ENCODE measurements around the gene HCRTR1. TPM values are rescaled to one million over a fixed set of nuclear protein-coding genes. Genes with fewer than 3 reads are reported as not detected.
"Not testable (repeated sequence)": the region's sequence is repeated elsewhere in the genome, so short reads cannot be mapped to it uniquely, and the experiment has no call there.

HCRTR1 gene
- total RNA-seq, 1 donor from 2014 or later = 0.73 TPM

- no peaks in the 10 kb centered on the region for H3K36me3 Mint-ChIP-seq (ENCODE audit: unreplicated experiment)
- peaks cover 36% of the 10 kb centered on the region for H3K4me1 Mint-ChIP-seq (ENCODE audit: unreplicated experiment)
- H3K27ac Mint-ChIP-seq (ENCODE audit: unreplicated experiment) = no peak overlapping the region
- no peaks in the 10 kb centered on the region for H3K9me3 Mint-ChIP-seq (ENCODE audit: unreplicated experiment)
- no peaks in the 10 kb centered on the region for H3K27me3 Mint-ChIP-seq (ENCODE audit: unreplicated experiment)
- TF ChIP-seq CTCF (IDR thresholded peaks at IDR 0.05) = no peak
- H3K4me3 Mint-ChIP-seq (ENCODE audit: unreplicated experiment) = no peak overlapping the region
- peak; percentile 70 for DNase-seq (ENCODE audit: extremely low spot score, unreplicated experiment)
Observed at GRCh38 chr1:31585736-31586365, 31.6 kb upstream of the HCRTR1 start.

GRCh38 chr1:31586376-31587327, 30.8 kb upstream of the HCRTR1 start:
- no peaks in the 10 kb centered on the region for H3K9me3 Mint-ChIP-seq (ENCODE audit: unreplicated experiment)
- peak; percentile 80 for DNase-seq (ENCODE audit: extremely low spot score, unreplicated experiment)
- peaks cover 41% of the 10 kb centered on the region for H3K4me1 Mint-ChIP-seq (ENCODE audit: unreplicated experiment)
- H3K36me3 Mint-ChIP-seq (ENCODE audit: unreplicated experiment) = no peaks in the 10 kb centered on the region
- TF ChIP-seq CTCF (IDR thresholded peaks at IDR 0.05) = no peak
- H3K4me3 Mint-ChIP-seq (ENCODE audit: unreplicated experiment) = no peak overlapping the region
- no peaks in the 10 kb centered on the region for H3K27me3 Mint-ChIP-seq (ENCODE audit: unreplicated experiment)
- H3K27ac Mint-ChIP-seq (ENCODE audit: unreplicated experiment) = no peak overlapping the region

GRCh38 chr1:31587328-31587699, 30.2 kb upstream of the HCRTR1 start:
- peak; percentile 49 for DNase-seq (ENCODE audit: extremely low spot score, unreplicated experiment)
- H3K4me1 Mint-ChIP-seq (ENCODE audit: unreplicated experiment) = peaks cover 45% of the 10 kb centered on the region
- not testable (repeated sequence) for H3K9me3 Mint-ChIP-seq (ENCODE audit: unreplicated experiment); H3K36me3 Mint-ChIP-seq (ENCODE audit: unreplicated experiment); H3K4me3 Mint-ChIP-seq (ENCODE audit: unreplicated experiment); H3K27ac Mint-ChIP-seq (ENCODE audit: unreplicated experiment); H3K27me3 Mint-ChIP-seq (ENCODE audit: unreplicated experiment)

- no peaks in the 10 kb centered on the region for H3K9me3 Mint-ChIP-seq (ENCODE audit: unreplicated experiment)
- H3K27ac Mint-ChIP-seq (ENCODE audit: unreplicated experiment) = no peak overlapping the region
- H3K27me3 Mint-ChIP-seq (ENCODE audit: unreplicated experiment) = no peaks in the 10 kb centered on the region
- no peak overlapping the region for H3K4me3 Mint-ChIP-seq (ENCODE audit: unreplicated experiment)
- TF ChIP-seq CTCF (IDR thresholded peaks at IDR 0.05) = peak; percentile 68
- peak; percentile 84 for DNase-seq (ENCODE audit: extremely low spot score, unreplicated experiment)
- no peaks in the 10 kb centered on the region for H3K36me3 Mint-ChIP-seq (ENCODE audit: unreplicated experiment)
- peaks cover 39% of the 10 kb centered on the region for H3K4me1 Mint-ChIP-seq (ENCODE audit: unreplicated experiment)
Observed at GRCh38 chr1:31587720-31588423, 29.6 kb upstream of the HCRTR1 start.

- DNase-seq (ENCODE audit: extremely low spot score, unreplicated experiment) = peak; percentile 80
- TF ChIP-seq CTCF (IDR thresholded peaks at IDR 0.05) = no peak
- Mint-ChIP-seq H3K27ac (ENCODE audit: unreplicated experiment) (peak overlapping the region; percentile 34), H3K9me3 (ENCODE audit: unreplicated experiment) (no peaks in the 10 kb centered on the region), H3K36me3 (ENCODE audit: unreplicated experiment) (no peaks in the 10 kb centered on the region), H3K4me1 (ENCODE audit: unreplicated experiment) (peaks cover 28% of the 10 kb centered on the region), H3K4me3 (ENCODE audit: unreplicated experiment) (no peak overlapping the region), H3K27me3 (ENCODE audit: unreplicated experiment) (no peaks in the 10 kb centered on the region)
Observed at GRCh38 chr1:31588751-31589515, 28.6 kb upstream of the HCRTR1 start.
